ENCODE results near the gene GFI1. TPM values are rescaled to one million over a fixed set of nuclear protein-coding genes. Genes with fewer than 3 reads are reported as not detected.

The GFI1 gene
- total RNA-seq, 4 donors from 2014 or later = not detected

DNA sequence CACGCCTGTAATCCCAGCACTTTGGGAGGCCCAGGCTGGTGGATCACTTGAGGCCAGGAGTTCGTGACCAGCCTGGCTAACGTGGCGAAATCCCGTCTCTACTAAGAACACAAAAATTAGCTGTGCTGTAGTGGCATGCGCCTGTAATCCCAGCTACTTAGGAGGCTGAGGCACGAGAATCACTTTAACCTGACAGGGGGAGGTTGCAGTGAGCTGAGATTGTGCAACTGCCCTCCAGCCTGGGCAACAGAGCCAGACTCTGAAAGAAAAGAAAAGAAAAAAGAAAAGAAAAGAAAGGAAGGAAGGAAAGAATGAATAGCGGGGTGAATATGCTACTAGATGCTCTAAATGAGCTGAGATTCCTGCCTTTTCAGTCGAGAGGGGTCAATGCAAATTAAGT lies 7.1 kb downstream of the GFI1 start:
- TF ChIP-seq POLR2A (IDR thresholded peaks at IDR 0.05) = no peak
- TF ChIP-seq, protein P1, sequence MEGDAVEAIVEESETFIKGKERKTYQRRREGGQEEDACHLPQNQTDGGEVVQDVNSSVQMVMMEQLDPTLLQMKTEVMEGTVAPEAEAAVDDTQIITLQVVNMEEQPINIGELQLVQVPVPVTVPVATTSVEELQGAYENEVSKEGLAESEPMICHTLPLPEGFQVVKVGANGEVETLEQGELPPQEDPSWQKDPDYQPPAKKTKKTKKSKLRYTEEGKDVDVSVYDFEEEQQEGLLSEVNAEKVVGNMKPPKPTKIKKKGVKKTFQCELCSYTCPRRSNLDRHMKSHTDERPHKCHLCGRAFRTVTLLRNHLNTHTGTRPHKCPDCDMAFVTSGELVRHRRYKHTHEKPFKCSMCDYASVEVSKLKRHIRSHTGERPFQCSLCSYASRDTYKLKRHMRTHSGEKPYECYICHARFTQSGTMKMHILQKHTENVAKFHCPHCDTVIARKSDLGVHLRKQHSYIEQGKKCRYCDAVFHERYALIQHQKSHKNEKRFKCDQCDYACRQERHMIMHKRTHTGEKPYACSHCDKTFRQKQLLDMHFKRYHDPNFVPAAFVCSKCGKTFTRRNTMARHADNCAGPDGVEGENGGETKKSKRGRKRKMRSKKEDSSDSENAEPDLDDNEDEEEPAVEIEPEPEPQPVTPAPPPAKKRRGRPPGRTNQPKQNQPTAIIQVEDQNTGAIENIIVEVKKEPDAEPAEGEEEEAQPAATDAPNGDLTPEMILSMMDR (IDR thresholded peaks at IDR 0.05 in 4 of 5, conservative IDR thresholded peaks at IDR 0.05 in 1 of 5) = no peak
- DNase-seq = no peak

DNA sequence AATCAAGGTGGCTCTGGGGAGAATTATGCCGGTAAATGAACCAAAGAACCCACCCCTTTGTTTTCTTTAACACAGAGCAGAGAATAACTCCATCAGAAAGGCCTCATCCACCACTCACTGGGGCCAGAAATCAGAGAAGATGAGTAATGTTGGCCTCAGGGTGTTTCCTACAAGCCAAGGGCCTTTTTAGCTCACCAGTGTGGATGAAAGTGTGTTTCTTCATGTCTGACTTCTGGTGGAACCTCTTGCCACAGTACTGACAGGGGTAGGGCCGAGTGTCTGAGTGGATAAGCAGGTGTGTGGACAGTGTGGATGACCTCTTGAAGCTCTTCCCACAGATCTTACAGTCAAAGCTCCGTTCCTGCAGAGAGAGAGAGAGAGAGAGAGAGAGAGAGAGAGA lies 8.3 kb downstream of the GFI1 start:
- Histone ChIP-seq H3K4me3 (no peak overlapping the region), H3K4me1 (peaks cover 22 to 26% of the 10 kb centered on the region in 2 donors), H3K36me3 (no peaks in the 10 kb centered on the region), H3K9me3 (no peaks in the 10 kb centered on the region), H3K27ac (no peak overlapping the region), H3K27me3 (peaks cover 40 to 55% (median 54%) of the 10 kb centered on the region in 3 donors)
- no peak for ATAC-seq
- no peak for DNase-seq
- intact Hi-C loops (cut with DNase I; ENCODE audit: low total_unique reads) = no loop called here
- in situ Hi-C loops (cut with MboI; ENCODE audit: low sequenced_read_pairs in 4 of 4) = no loop called here
- TF ChIP-seq, protein P1 (IDR thresholded peaks at IDR 0.05 in 4 of 5, conservative IDR thresholded peaks at IDR 0.05 in 1 of 5) = no peak
- TF ChIP-seq POLR2A (IDR thresholded peaks at IDR 0.05) = no peak

More for the DNA sequence above, 7.1 kb downstream of the GFI1 start:
- intact Hi-C loops (cut with DNase I; ENCODE audit: low total_unique reads) (no loop called here), in situ Hi-C loops (cut with MboI; ENCODE audit: low sequenced_read_pairs in 4 of 4) (no loop called here)
- H3K4me3 ChIP-seq = no peak overlapping the region
- H3K4me1 ChIP-seq = peaks cover 32 to 38% of the 10 kb centered on the region in 2 donors
- no peak for ATAC-seq
- peaks cover 51 to 67% (median 66%) of the 10 kb centered on the region in 3 donors for H3K27me3 ChIP-seq
- no peaks in the 10 kb centered on the region for H3K9me3 ChIP-seq
- no peaks in the 10 kb centered on the region for H3K36me3 ChIP-seq
- H3K27ac ChIP-seq = no peak overlapping the region

DNA sequence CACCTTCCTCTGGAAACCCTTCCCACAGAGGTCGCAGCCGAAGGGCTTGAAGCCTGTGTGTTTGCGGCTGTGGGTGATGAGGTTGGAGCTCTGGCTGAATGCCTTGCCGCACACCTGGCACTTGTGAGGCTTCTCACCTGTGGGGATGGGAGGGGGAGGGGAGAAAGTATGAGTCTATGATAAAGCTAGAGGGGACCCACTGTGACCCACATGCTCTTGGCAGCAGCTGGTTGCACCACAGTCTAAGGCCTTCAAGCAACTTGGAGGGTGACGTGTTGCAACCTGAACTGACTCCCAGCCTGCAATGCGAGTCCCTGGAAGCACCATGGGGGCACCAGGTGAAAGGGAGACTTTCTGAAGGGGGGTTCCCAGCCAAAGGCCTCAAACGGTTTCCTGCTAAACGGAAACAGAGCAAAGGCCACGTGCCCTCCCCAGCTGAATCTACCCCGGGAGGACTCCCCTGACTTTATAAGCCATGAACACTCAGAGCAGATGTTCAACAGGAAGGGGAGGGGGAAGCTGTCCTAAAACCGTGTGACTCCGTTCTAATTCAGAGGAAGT lies 10.6 kb downstream of the GFI1 start:
- Histone ChIP-seq H3K4me3 (no peak overlapping the region), H3K27ac (no peak overlapping the region), H3K9me3 (no peaks in the 10 kb centered on the region), H3K36me3 (no peaks in the 10 kb centered on the region), H3K27me3 (peaks cover 17 to 32% (median 32%) of the 10 kb centered on the region in 3 donors), H3K4me1 (peaks cover under 1 to 4% of the 10 kb centered on the region in 2 donors)
- intact Hi-C loops (cut with DNase I; ENCODE audit: low total_unique reads) (no loop called here), in situ Hi-C loops (cut with MboI; ENCODE audit: low sequenced_read_pairs in 4 of 4) (no loop called here)
- ATAC-seq (no peak), DNase-seq (no peak)
- TF ChIP-seq, protein P1 (IDR thresholded peaks at IDR 0.05 in 4 of 5, conservative IDR thresholded peaks at IDR 0.05 in 1 of 5) = no peak
- no peak for TF ChIP-seq POLR2A (IDR thresholded peaks at IDR 0.05)

DNA sequence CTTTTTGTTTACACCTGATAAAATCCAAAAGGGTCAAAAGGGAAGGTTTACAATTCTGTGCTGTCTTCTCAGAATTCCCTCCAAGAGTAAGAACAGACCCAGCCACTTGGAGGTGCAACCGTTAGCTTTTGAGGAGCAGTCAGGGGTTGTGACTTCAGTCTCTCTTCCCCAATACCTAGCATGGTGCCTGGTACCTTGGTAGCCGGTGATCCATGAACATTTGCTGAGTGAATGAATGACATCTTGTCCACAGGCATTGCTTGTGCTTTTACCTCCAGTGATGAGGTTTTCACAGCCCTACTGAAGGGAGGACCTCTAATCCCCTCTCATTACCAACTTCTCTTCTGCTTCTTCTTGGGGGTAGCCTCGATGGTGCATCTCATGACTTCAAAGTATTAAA lies 11.7 kb downstream of the GFI1 start:
- intact Hi-C loops (cut with DNase I; ENCODE audit: low total_unique reads) (no loop called here), in situ Hi-C loops (cut with MboI; ENCODE audit: low sequenced_read_pairs in 4 of 4) (no loop called here)
- H3K36me3 ChIP-seq = no peaks in the 10 kb centered on the region
- ATAC-seq = no peak
- H3K27me3 ChIP-seq = peaks cover 8 to 21% (median 20%) of the 10 kb centered on the region in 3 donors
- no peak overlapping the region for H3K27ac ChIP-seq
- no peak for DNase-seq
- H3K4me1 ChIP-seq = no peaks in the 10 kb centered on the region
- no peak overlapping the region for H3K4me3 ChIP-seq
- H3K9me3 ChIP-seq = no peaks in the 10 kb centered on the region
- TF ChIP-seq, protein P1 (IDR thresholded peaks at IDR 0.05 in 4 of 5, conservative IDR thresholded peaks at IDR 0.05 in 1 of 5) = no peak
- no peak for TF ChIP-seq POLR2A (IDR thresholded peaks at IDR 0.05)

Measured in gastrocnemius medialis (tissue), 4 donors.